ENCODE results near the gene MAP2K6. TPM values are rescaled to one million over a fixed set of nuclear protein-coding genes. Genes with fewer than 3 reads are reported as not detected.
A peak's percentile ranks its signal among the peaks of the same experiment; 100 is the strongest.

Gene MAP2K6
- total RNA-seq, 1 experiment from 2014 or later, result 7.3 TPM

DNA sequence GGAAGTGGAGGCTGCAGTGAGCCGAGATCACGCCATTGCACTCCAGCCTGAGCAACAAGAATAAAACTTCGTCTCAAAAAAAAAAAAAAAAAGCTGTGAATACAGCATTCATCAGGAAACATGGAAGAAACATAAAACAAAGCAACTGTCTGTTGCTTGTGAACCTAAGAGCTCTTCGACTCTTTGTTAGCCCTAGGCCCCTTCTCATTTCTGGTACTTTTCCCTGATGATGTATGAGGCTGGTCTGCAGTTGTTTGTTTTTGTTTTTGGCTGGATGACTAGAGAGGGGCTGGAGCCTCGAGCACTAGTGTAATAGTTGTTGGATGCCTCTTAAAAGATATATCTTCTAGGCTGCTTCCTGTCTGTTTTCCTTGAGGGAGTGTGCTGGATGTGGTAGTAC, 113.5 kb downstream of the MAP2K6 start:
- DNase-seq (ENCODE audit: low read depth), result no peak

DNA sequence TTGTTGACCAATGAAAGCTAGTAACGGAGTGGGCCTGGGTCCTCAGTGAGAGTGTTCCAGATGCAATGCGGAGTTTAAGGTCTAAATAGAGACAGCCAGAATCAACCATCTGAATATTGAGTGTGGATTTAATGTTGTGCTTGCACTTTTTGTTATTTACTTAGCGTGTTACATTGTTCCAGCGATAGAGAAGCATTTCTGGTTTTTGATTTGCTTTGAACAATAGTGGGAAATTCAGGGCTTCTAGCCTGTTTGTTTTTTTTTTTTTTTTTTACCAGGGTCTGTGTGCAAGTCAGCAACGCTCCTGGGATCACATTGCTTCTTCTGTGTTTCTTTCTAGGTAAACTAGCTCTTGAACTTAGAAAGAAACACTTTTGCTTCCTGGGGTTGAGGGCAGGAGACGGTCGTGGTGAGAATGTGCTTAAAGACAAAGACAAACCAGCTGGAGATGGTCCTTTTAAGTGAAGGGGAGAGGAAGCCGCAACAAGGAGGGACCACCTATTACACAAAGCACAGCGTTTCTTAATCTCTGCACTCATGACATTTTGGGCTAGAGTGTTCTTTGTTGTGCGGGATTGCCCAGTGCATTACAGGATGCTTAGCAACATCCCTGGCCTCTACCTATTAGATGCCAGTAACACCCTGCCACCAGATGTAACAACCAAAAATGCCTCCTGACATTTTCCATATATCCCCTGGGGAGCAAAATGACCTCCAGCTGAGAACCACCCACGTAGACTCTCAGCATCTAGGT, 119.2 kb downstream of the MAP2K6 start:
- DNase-seq (ENCODE audit: low read depth), result no peak

DNA sequence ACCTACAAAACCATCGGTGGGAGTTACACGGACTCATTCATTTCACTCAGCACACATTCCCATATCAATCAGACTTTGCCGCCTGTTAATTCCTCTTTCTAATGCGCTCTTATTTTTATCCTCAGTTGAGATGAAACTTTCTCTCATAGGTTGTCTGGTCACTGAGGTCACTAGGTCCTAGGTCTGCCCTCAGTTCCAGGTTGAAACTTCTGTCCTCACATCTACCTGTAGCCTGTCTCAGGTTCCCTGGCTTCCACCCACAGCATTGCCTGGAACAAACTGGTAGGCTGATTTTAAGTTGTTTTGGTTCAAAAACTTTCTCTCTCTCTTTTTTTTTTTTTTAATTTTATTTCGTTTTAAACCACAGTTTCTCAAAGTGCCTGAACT, 119.7 kb downstream of the MAP2K6 start:
- DNase-seq (ENCODE audit: low read depth), result no peak

DNA sequence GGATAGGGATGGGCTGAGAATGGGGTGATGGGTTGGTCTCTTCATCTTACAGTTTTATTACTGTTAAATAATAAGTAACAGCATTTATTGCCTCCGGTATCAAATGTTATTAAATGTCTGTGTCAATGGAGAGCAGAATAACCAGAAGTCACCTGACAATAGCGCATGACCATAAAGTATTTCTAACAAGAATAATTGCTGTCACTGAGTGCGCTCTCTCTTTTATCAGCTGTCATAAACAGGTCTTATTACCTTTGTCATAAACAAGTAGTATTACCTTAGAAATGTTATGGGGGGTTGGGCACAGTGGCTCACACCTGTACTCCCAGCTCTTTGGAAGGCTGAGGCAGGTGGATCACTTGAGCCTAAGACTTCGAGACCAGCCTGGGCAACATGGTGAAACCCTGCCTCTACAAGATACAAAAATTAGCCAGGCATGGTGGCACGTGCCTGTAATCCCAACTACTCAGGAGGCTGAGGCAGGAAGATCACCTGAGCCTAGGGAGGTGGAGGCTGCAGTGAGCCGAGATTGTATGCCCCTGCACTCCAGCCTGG, 120.6 kb downstream of the MAP2K6 start:
- DNase-seq (ENCODE audit: low read depth), result no peak

DNA sequence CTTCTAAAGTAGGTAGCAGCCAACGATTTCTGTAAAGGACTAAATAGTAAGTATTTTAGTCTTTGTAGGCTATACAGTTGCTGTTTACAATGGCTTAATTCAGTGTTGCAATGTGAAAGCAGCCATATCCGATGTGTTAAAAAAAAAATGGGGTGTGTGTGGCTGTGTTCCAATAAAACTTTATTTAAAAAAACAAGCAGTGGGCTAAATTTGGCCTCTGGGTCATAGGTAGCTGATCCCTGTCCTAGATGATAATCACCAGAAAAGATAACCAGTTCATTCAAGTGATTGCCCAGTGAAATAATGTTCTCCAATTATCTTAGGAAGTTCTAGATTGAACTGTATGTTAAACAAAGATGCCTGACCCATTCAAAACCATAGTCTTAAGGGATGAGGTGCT, 124.3 kb downstream of the MAP2K6 start:
- DNase-seq (ENCODE audit: low read depth), result no peak

DNA sequence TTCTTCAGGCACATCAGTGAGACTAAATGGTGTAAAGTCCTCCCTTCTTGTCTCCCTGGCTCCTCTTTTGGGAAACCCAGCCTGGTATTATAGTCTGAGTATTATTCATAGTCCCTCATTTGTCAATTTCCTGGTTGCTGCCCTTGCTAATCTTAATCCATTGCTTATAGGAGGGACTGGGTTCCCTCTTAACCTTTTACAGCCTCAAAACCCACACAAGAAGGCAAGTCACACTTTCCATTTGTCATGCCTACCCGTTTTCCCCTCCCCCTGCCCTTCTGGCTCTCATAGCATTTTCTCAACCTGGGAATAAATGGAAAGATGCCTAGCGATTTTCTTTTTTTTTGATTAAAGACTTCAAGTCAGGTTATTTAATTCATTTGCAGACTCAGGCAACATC, 124.8 kb downstream of the MAP2K6 start:
- DNase-seq (ENCODE audit: low read depth), result no peak

DNA sequence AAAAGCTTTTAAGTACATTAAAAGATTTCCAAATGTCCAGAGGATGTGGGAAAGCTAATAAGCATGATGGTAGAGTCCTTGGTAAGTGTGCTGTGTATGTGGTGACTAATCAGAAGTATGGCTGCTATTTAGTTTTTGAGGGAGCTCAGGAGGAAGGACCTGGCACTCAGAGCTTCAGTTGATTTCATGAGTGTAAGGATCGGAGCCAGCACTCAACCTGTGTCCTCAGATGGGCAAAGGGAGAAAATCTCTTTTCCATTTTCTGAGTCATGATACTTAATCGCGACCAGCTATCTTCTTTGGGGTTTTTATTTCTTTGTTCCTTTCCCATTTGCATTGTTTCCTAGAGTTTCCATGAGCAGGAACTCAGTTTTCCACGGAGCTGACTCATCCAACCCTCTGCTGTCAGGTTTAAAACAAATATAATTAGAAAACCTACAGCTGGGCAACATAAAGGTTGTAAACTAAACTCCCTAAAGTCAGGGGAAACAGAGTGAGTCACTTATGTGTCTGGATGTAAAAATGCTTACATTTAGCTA, 125.4 kb downstream of the MAP2K6 start:
- DNase-seq (ENCODE audit: low read depth), result peak; percentile 94

DNA sequence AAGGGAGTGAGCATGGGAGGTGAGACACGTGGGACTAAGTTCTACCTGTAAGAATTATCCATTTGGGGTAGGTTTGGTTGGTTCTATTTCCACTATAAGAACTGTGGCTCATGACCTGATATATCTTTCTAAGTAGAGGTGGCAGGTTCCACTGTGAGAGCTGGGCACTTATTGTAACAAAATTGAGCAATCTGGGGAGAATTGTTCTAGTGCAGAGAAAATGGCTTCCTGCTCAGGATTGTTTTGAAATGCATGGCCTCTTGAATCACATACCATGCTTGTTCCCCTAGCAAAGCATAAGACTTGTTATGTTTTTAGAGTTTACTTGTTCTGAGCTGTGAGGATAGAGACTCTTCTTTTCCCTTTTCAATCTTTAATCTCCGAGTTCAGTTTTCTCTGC, 125.9 kb downstream of the MAP2K6 start:
- DNase-seq (ENCODE audit: low read depth), result no peak

DNA sequence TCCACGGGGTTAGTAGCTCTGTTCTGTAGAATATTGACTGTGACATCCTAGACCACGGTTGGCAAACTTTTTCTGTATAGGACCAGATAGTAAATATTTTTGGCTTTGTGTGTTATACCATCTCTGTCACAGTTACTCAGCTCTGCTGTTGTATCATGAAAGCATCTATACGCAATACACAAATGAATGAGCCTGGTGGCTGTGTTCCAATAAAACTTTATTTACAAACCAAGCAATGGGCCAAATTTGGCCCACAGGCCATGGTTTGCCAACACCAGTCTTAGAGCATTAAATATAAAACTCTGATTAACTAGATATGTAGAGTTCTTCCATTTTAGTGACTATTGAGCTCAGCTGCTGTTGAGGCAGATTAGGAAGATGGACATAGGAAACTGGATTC, 132.7 kb downstream of the MAP2K6 start:
- no peak for DNase-seq (ENCODE audit: low read depth)

DNA sequence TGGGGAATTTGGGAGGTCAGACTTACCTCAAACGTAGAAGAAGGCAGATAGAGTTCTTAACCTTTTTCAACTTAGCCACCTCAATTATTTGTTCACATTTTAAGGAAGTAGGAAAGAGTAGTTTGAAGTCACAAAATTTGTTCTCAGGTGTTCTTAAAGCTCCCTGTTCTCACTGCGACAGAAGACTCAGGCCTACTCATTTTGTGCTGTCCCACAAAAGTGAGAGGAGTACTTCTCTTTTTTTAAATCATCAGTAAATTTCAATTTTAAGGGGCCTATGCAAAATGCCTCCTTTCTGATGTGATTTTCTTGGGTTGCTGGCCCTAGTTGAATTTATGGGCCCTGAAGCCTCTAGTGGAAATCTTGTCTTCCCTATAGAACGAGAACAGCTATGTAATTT, 133.4 kb downstream of the MAP2K6 start:
- no peak for DNase-seq (ENCODE audit: low read depth)

DNA sequence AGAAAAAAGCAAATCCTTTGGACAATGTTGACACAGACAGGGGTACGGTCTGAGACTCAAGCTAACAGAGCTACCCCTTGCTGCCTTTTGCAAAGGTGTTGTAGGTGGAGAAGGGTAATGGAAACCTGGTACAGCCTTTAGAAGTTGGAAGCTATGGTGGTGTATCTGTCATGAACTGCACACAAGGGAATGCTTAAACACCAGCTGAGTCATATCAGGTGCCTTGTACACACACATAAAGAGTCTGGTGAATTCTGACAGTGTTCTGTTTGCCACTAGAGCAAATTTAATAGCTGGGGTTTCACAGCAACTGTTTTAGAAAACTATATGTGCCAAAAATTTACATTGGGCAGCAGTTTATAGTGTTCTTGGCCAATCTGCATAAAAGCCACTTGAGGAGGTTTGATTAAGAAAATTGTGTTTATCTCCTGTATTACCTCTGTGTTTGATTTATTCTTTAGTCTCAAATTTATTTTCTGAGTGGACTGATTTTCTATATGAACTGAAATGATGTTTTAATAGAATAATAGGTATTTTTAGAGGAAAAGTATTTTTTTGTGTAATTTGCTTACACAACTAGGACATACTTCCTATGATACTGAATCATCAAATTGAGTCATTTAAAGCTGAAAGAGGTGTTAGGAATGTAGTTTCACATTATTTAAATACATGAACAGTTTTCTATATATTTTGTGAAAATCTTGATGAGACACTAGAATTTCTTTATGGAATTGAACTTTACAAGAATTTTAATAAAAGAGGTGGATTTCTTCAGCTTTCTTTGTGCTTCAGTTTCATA, 136.9 kb downstream of the MAP2K6 start:
- peak; percentile 21 for DNase-seq (ENCODE audit: low read depth)

DNA sequence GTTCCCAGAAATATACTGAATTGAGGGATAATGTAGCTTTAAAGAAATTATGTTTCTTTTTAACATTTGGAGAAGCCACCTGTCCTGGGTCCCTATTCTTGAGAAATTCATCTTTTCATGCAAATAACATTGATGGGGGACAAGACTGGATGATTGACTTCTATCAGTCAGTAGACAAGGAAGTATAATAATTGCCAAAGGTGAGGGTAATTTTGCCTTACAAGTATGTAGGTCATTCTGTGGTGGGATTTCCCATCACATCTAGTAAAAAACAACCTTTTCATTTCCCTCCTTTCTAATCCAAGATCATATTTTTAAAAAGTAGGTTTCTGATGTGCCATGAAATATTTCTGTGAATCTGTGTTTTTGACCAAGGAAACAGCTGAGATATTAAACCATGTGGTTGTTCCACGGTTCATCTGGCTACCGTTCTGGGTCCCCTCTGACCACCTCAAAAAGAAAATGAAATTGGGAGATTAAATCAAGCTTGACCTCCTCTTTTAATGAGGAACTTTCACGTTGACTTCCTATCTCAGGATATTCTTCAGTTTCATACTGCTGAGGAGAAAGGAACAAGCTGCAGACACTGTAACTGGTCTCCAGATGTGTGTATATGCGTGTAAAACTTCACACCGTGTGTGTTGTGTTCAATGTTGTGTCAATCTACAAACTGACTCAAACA, 138.6 kb downstream of the MAP2K6 start:
- no peak for DNase-seq (ENCODE audit: low read depth)

DNA sequence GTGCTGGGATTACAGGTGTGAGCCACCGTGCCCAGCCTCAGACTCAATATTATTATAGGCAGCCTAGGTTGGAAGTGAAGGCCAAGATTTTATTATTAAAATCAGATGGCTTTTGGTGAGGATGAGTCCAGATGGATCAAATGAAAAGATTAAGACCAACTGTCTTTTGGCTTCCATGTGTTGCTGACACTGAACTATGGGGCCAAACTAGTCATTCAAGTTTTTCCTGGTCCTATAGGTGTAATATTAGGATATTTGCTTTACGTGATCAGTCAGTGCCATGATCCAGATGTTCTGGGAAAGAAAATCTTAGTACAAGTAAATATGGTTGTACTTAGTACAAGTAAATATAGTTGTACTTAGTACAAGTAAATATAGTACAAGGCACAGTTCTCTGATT, 140.6 kb downstream of the MAP2K6 start:
- no peak for DNase-seq (ENCODE audit: low read depth)

DNA sequence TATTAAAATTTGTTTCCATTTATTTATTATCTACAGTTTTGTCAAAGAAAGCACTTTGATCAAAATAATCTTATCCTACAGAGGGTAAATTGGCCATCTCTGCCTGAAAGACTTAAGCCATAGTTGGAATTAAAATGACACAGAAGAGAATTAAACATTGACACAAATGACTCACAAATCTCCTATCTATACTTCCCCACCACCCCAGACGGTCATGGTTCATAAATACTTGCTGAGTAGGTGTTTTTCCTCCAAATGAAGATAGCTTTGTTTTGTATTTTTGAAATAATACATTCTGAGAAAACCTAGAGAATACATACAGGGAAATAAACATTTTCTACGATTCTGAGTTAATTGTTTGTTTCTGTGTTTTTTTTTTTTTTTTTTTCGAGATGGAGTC, 142.8 kb downstream of the MAP2K6 start:
- DNase-seq (ENCODE audit: low read depth), result no peak

DNA sequence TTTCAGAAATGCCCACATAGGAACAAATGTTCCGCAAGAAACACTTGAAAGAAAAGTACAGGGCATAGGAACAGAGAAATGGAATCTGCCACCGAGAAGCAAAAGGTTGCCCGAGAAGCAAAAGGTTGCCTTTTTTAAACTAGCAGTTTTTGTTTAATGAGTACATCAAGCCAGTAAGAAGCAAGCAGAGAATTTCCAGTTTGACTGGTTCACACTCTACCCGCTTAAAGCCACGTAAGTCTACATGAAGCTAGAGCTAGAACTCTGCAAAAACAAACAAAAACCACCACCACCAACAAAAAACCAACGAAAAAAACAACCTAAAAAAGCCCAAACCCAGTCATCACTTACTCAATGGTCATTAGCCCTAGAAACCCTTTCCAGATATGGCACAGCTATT, 144.3 kb downstream of the MAP2K6 start:
- no peak for DNase-seq (ENCODE audit: low read depth)

DNA sequence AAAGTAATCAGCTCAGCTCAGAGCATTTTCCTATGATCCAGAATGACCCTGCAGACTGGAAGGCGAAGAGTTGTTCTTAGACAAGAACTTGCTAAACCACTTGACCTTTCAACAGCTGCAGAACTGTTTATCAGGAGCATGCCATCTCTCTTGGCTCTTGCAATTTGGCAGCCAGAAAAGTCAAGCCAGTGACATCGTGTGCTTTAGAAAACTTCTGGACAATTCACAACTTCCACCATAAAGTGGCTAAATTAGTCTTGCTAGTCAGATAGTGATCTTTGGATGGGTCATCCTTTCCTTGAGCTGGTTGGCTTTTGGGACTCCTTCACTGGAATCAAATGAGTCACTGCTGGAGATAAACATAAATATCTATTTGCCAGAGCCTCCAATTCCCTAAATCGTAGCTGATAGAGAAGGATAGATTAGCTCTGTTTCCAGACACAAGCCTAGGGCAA, 146.5 kb downstream of the MAP2K6 start:
- DNase-seq (ENCODE audit: low read depth), result no peak

DNA sequence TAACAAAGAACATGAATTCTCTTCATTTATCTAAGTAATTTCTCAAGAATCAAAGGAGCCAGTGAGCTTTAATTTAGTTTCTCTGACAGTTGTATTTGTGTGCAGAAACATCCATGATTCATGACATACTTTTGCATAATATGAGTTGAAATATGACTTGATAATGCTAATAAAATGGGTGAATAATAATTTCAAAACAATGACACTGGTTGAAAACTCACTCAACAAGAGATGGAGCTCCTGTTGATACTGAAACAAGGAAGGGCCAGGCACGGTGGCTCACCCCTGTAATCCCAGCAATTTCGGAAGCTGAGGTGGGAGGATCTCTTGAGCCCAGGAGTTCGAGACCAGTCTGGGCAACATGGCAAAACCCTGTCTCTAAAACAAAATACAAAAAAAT, 147.0 kb downstream of the MAP2K6 start:
- DNase-seq (ENCODE audit: low read depth), result no peak

DNA sequence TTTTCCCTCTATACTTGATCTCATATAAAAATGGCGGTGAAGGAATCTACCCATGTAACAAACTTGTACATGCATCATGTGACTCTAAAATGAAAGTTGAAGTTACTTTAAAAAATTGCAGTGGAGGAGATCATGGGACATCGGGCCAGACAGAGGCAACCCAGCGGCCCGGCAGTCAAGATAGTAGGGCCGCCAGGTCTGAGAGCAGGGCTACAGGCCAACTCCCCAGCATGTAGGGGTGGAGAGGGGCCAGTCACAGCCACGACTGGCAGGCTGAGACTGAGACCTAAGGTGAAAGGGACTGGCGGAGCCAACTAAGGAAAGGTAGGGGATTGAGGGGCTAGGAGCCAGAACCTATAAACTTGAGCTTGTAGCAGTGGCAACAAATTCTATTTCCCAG, 150.9 kb downstream of the MAP2K6 start:
- DNase-seq (ENCODE audit: low read depth), result no peak

DNA sequence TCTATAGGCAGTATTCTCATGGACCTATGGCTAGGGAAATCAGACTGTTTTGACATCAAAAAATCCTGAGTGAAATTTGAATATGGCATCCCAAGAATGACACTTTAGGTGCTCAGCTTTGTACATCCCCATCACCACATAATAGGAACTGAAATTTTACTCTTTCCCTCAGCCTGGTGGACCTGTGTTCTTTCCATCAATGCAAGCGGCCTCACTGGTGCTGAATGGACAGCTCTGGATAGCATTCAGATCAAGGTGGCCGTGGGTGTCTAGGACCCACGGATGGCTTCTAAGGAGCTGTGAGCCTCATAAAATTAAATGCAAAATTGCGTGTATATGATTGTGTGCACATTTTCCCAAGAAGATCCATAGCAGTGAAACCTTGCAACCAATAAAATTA, 152.6 kb downstream of the MAP2K6 start:
- DNase-seq (ENCODE audit: low read depth), result no peak

DNA sequence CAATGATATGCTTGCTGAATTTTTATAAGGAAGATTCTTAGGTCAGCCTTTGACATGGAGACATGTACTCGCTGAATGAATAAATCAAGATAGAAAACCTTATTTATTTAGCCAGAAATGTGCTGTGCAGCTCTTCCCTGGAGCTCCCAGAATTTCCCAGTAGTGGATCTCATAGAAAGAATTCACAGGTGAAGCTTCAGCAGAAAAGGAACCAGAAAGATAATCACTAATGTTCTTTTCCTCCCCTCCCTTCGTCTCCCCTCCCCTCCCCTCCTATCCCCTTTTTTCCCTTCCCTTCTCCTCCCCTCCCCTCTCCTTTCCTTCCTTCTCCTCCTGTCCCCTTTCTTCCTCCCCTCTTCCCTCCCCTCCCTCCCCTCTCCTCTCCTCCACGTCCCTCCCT, 158.2 kb downstream of the MAP2K6 start:
- DNase-seq (ENCODE audit: low read depth), result no peak

DNA sequence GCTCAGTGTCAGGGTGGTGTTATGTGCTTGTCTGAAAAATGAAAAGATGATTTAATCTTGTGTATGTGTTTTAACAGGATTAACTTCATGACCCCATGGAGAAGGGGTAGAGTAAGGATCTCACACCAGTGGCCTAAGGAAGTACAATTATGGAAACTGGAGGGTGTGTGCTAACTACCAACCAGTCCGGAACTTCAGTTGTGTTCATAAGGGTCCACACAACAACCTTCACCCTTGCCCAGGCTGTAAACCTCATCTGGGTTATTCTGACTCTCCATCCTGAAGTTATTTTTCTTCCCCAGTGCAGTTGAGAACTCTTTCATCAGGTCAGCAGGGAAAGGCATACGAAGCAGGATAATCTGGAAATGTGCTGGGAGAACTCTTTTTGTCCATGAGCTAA, 158.9 kb downstream of the MAP2K6 start:
- DNase-seq (ENCODE audit: low read depth), result no peak

Data from HT1080 (cell line).